ENCODE measurements around the gene ORAI3.

ORAI3 gene

DNA sequence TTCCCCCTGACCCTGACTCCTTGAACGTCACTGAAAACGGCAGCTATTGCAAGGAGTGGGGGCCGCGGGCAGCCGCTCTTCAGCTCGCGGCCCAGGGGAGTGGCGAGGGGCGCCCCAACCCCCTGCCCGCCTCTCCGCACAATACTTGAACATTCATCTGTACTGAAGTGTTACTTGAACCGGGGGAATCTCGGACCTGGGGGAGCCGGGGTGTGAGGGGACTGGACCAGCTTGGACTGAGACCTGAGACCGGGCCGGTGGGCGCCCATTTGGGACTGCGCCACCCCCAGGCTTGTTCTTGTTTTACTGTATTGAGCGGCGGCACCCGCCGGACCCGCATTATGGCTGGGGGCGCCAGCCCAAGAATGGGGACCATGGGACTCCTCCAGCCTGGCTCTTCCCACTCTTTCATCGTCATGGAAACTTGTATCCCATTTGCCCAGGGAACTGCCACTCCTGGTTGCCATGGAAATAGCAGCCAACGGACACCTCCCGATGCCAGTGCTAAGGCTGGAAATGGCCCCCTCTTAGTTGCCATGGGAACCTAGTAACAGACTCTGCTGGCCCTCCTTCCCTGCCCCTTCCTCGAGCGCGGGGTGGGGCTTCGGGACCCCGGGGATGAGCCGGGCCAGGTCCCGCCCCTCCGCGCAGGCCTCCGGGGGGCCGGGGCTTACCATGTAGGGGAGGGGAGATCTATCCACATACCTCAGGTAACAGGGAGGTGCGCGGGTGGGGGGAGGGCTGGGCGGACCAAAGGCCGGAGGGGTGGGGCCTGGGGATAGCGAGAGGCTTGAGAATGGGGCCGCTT, 805 bp upstream of the ORAI3 start:
- peak; percentile 32 for DNase-seq

DNA sequence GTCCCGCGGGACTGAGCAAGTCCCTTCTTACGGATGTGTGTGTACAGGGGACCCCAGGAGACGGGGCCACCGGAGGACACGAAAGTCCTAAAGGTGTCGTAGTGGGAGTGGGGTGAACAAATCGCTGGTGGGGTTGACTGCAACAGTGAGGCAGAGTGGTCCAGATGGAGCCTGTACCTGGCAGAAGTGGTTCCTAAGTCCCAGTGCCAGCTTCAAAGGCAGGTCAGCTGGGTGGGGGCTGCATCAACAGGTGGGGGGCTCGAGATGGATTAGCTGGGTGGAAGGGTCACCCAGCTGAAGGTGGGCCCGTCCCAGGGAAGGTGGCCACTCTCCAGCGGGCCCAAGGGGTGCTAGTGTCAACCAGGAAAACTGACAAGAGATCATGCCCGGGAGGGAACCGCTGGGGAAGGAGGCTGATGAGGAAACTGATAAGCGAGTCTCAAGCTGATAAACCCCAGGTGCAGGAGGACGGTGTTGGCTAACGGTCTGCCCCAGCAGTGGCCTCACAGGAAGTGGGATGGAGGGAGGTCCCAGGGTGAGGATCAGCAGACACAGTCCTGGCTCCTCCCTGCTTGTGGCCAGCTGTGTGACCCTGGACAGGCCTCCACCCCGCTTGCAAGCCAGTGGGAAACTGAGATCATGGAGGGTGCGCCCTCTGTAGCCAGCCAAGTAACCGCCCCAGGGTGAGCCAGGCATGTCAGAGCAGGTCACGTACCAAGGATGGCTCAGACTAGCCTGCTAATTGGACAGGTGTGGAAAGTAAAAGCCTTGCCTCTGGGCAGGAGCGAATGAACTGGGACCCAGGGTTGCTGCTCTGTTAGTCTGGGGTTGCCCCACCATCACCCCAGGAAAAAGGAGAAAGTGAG, 1.0 kb downstream of the ORAI3 start:
- DNase-seq, result peak; percentile 29

DNA sequence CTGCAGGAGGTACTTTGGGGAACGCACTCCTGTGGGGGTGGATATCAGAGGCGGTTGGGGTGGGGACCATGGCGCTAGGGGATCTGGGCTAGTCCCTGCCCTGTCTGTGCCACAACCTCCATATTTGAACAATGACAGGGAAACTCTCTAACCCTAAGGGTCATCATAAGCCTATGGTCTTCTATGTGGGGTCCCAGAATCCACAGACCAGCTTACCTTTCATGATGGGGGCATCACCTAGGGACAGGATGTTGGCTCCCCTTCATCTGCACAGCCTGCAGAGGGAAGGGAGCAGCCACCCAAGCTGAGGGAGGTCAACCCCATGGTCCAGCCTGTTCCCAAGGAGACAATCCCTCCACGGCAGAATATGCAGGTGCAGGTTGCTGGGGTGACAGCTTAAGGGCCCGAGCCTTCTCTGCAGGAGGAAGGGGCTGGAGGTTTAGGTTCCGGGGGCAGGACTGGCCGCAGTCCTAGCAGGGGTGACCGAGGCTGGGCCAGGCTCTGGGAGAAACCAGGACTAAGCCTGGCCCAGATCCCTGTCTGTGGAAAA, 1.7 kb downstream of the ORAI3 start:
- DNase-seq, result no peak

DNA sequence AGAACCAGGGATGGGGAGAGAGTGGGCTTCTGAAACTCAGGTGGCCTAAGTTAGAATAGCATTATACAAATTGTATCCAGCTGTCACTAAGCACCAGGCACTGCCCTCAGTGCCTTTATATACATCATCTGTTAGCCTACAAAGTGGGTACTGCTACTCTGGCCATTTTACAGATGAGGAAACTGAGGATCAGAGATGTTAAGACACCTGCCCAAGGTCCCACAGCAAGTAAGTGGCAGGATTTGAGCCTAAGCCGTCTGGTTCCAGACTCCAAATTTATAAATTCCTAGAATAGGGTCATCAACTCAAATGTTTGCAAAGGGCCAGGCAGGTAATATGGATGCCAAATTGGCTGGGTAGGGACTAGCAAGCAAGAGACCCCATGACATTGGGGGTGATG, 2.3 kb downstream of the ORAI3 start:
- DNase-seq, result no peak

DNA sequence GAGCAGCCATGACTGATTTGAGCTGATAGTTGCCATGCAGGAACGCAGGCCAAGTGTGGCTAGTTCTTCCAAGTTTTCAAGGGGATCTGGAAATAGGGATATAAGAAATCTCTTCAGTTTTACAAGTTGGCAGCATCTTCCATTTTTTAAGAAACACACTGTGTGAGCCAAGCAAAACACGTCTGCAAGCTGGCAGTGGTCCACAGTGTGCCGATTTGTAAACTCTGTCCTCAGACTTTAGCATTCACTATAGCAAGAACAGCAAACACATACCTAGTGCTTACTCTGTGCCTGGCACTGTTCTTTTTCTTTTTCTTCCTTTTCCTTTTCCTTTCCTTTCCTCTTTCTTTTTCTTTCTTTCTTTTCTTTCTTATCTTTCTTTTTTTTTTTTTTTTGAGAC, 2.9 kb downstream of the ORAI3 start:
- no peak for DNase-seq

DNA sequence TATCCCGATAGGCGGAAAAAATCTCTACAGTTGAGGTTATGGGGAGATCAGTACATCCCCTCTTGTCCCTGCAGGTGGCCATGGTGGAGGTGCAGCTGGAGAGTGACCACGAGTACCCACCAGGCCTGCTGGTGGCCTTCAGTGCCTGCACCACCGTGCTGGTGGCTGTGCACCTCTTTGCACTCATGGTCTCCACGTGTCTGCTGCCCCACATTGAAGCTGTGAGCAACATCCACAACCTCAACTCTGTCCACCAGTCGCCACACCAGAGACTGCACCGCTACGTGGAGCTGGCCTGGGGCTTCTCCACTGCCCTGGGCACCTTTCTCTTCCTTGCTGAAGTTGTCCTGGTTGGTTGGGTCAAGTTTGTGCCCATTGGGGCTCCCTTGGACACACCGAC, 4.2 kb downstream of the ORAI3 start:
- DNase-seq, result no peak

DNA sequence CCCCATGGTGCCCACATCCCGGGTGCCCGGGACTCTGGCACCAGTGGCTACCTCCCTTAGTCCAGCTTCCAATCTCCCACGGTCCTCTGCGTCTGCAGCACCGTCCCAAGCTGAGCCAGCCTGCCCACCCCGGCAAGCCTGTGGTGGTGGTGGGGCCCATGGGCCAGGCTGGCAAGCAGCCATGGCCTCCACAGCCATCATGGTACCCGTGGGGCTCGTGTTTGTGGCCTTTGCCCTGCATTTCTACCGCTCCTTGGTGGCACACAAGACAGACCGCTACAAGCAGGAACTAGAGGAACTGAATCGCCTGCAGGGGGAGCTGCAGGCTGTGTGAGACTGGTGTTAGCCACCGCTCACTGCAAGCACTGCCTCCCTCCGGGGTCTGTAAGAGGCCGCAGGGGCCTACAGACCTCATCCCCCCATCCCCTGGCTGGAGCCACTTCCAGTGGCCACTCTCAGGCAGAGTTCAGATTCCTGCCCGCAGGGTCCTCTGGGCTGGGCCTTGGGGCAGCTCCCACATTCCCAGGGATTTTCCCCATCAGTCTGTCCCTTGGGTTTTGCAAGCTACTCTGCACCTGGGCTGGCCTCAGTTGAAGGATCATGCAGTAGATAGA, 4.8 kb downstream of the ORAI3 start:
- DNase-seq, result peak; percentile 74

DNA sequence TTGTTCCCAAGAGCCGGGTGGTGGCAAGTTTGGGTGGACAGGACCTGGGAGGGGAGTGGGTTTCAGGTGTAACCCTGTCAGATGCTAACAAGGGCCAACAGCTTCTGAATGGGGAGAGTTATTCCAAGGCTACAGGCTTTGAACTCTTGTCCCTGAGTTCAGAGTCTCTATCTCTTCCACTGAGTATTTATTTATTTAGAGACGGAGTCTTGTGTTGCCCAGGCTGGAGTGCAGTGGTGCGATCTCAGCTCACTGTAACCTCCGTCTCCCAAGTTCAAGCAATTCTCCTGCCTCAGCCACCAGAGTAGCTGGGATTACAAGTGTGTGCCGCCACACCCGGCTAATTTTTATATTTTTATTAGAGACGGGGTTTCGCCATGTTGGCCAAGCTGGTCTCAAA, 6.1 kb downstream of the ORAI3 start:
- no peak for DNase-seq

DNA sequence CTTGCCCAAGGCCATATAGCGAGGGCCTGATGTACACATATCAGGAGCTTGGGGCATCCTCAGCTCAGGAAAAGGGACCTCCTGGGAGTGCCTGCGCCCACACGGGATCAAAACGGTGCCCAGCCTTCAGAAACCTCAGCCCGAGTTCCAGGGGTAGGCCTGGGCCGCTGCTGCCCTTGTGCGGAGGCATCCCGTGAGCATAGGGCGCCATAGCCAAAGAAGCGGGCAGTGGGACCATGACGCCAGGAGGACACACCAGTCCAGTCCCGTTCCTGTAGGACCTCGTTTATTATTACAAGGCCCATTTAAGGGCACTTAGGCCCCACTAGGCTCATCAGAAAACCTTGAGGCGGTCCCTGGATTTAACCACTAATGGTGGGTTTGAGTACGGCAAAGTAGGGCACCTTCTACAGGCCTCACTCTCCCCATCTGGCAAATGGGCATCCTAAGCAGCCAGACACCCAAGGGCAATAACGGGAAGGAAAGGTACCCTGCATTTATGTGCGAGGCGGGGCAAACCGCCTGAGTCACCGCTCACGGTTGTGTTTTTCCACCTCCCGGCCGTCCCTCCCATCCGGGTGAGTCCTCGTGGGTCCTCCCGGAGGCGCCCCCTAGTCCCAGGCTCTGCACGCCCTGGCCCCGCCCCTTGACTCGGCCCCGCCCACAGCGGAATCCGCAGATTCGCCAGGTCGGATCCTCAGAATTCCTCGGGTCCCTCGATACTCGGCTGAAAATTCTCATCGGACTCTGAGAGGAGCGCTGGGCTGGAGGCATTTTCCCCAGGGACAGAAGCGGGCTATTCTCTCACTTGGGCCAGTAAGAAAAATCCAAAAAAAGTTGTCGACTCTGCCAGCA, 8.0 kb downstream of the ORAI3 start:
- DNase-seq, result peak; percentile 87

DNA sequence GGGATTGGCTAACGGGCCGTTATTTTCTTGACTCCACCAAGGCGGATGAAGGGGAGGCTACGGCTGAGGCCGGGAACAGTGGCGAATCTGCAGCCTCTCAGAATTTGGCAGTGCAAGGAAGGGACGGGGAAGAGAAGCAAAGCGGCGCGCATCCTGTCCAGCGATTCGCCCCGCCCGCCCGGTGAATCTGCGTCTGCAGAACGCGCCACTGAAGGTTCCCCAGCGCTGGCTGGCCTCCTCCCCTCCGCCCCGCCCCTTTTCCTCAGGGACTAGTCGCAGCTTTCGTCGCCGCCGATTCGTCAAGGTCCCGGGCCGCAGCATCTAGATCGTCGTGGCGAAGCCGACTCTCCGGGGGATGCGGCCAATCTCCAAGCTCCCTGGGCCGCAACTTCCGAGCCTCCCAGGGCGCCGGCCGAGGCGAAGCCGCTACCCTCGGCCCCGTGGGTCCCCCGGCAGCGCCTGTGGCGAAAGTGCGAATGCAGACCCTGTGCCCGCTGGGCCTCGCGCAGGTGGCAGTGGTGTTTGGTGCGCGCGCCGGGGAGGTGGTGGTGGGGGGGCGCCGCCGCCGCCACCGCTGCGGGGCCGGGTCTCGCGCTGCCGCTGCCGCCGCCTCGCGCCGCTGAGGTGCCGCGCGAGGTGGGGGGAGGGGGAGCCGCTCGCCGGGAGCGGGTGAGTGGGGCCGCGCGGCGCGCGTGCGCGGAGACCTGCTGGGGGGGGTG, 8.7 kb downstream of the ORAI3 start, which contains the start of gene SETD1A:
SETD1A (plus strand) TSS at position 299 of the 719 bp plus-strand sequence. CDS start 978 bp downstream, outside the sequence.
- peak; percentile 97 for DNase-seq

DNA sequence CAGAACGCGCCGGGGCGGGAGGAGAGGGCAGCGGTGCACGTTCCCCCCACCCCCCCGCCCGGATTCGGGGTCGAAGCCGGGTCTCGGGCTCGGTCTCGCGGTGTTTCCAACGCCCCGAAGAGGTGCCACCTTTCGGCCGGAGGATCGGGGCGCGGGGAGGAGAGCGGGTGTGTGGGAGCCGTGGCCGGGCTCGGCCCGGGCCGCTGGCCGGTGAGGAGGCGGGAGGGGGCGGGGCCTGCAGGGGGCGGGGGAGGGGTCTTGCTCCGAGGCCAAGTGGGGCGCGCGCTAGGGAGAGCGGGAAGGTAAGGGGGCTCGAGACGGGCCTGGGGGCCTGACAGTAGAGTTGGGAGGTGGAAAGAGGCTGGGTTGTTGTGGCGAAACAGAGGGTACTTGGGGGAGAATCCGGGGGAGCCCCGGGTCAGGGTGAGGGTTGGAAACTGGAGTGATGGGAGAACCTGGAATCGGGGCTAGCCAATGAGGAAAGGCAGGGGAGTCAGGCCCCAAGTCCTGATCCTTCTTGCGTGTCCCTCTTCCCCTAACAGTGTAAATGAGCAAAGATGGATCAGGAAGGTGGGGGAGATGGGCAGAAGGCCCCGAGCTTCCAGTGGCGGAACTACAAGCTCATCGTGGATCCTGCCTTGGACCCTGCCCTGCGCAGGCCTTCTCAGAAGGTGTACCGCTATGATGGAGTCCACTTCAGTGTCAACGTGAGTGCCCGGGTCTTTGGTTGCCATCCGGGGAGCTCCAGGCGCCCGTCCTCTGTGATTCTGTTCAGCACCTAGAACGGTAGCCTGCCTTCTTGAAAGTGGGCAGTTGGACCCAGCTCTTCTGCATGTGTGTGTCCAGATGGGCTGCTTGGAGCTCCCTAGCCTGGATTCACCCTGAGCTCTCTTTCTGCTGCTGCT, 9.6 kb downstream of the ORAI3 start:
- DNase-seq, result no peak

DNA sequence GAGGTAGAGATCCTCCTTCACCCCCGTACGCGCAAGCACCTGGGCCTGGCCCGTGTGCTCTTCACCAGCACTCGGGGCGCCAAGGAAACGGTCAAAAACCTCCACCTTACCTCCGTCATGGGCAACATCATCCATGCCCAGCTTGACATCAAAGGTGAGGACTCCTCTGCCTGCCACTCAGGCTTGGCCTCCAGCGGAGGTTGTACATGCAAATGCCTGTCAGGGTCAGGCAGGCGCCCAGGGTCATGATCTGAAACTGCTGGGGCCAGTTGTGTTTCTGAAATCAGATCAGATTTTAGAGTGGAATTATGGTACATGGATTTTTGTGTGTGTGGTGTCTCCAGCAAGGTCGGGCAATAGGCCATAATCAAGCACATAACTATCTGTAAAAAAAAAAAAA, 12.5 kb downstream of the ORAI3 start:
- DNase-seq, result no peak

DNA sequence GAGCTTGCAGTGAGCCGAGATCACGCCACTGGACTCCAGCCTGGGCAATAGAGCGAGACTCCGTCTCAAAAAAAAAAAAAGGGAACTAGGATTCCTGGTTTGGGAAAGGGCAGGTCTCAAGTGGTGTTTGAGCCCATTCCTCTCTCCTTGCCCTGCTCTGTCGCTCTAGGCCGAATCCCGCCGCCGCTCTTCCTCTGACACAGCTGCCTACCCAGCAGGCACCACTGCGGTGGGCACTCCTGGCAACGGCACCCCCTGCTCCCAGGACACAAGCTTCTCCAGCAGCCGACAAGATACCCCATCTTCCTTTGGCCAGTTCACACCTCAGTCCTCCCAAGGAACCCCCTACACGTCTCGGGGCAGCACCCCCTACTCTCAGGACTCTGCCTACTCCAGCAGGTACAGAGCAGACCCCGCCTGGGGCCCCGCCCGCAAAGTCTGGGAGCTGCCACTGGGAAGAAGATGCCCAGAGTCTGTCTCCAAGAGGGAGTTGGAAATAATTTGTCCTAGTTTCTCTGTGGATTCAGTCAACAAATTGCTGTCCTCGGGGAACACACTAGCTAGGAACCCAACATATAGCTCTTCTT, 15.2 kb downstream of the ORAI3 start:
- DNase-seq, result no peak

DNA sequence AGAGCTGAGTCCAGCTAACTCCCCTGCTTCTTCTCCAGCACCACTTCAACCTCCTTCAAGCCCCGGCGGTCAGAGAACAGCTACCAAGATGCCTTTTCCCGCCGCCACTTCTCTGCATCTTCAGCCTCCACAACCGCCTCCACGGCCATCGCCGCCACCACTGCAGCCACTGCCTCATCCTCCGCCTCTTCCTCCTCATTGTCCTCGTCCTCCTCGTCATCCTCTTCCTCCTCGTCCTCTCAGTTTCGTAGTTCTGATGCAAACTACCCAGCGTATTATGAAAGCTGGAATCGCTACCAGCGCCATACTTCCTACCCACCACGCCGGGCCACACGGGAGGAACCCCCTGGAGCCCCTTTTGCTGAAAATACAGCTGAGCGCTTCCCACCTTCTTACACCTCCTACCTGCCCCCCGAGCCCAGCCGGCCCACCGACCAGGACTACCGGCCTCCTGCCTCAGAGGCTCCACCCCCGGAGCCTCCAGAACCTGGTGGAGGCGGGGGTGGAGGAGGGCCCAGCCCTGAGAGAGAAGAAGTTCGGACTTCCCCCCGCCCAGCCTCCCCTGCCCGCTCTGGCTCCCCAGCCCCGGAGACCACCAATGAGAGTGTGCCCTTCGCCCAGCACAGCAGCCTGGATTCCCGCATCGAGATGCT, 15.8 kb downstream of the ORAI3 start:
- DNase-seq, result no peak

DNA sequence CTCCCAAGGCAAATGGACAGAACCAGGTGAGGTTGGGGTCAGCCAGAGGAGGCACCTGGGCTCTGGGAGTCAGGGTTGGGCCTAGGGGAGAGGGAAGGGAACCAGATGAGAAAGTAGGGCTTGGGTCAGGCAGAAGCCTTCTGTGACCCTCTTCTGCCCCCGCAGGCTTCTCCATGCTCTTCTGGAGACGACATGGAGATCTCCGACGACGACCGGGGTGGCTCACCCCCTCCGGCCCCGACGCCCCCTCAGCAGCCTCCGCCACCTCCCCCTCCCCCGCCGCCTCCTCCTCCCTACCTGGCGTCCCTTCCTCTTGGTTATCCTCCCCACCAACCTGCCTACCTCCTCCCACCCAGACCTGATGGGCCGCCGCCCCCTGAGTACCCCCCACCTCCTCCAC, 16.6 kb downstream of the ORAI3 start:
- no peak for DNase-seq

DNA sequence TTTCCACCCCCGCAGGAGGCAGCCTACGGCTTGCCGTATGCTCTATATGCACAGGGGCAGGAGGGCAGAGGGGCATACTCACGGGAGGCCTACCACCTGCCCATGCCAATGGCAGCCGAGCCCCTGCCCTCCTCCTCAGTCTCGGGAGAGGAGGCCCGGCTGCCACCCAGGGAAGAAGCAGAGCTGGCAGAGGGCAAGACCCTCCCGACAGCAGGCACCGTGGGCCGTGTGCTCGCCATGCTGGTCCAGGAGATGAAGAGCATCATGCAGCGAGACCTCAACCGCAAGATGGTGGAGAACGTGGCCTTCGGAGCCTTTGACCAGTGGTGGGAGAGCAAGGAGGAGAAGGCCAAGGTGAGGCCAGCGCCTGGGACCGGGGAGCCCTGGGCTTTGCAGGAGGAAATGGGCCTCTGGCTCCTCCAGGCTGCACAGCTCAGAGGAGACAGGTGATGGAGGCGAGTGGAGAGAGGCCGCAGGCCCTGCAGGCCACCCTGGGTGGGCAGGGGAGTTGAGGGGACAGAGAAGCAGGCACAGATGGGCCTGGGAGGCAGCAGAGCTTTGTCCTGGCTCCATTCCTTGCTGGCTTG, 17.3 kb downstream of the ORAI3 start:
- no peak for DNase-seq

DNA sequence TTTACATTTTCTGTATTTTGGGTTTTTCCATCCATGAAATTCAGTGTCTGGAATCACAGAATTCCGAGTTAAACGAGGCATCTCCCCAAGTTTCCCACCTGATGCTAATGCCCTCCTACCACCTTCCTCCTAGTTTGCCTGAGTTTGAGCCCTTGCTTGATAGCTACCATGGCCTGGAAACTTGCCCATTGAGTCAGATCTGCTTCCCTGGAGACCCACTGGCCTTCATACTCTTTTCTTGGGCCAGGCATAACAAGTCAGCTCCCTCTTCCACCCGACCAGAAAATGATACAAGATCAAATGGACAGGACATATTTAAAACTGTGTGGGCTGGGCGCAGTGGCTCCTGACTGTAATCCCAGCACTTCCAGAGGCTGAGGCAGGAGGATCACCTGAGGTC, 18.9 kb downstream of the ORAI3 start:
- DNase-seq, result no peak

DNA sequence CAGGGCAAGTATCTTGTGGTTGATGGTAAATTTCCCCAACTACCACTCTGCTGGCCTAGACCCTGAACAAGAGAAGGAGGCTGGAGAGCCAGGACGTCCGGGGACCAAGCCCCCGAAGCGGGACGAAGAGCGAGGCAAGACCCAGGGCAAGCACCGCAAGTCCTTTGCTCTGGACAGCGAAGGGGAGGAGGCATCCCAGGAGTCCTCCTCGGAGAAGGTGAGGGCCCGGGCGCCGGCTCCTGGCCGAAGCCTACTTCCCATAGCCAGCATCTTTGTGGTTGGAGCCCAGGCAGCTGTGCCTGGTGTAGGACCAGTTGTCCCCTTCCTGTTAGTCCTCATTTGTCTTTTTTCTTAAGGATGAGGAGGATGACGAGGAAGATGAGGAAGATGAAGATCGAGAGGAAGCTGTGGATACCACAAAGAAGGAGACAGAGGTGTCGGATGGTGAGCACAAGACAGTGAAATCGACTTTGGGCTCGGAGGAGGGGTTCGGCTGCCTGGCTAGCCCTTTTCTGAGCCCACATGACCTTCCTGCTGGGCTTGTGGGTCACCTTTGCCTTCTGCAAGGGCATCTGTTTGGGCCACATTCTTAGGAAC, 20.5 kb downstream of the ORAI3 start:
- no peak for DNase-seq

DNA sequence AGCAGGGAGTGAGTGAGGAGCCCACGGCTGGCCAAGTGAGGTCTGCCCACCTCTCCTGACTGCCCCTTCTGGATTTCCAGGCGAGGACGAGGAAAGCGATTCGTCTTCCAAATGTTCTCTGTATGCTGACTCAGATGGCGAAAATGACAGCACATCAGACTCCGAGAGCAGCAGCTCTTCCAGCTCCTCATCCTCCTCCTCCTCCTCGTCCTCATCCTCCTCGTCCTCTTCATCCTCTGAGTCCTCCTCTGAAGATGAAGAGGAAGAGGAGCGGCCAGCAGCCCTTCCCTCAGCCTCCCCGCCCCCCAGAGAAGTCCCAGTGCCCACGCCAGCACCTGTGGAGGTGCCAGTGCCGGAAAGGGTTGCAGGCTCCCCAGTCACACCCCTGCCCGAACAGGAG, 22.4 kb downstream of the ORAI3 start:
- no peak for DNase-seq

Data from CD4-positive, alpha-beta T cell treated with Interleukin-12 subunit alpha and Interleukin-12 subunit beta, for 1 hour (primary cell).